Activated naive CD4-positive, alpha-beta T cell treated with anti-CD3 and anti-CD28 coated beads, Interleukin-2, amount 10 ng/mL, durations not matched to agents 7 days and 5 days (primary cell): ENCODE results near the gene PTH1R.

Source experiments
- CTCF ChIA-PET: fragments of 350-600 bp; sonication (Branson Sonifier 250); formaldehyde crosslinking; loops from one replicate; lab custom pipeline; 2021; ENCODE audit warnings: antibody characterized with exemption; lab: Charles Lee
- DNase-seq: peaks from one replicate; pipeline ENCODE4 v3.0.0-alpha.2; 2020
- H3K27ac Mint-ChIP-seq: one replicate; pipeline ENCODE4 v1.8.0; 2021; ENCODE audit warnings: mild to moderate bottlenecking, moderate library complexity, mixed read lengths
- H3K27me3 Mint-ChIP-seq: one replicate; pipeline ENCODE4 v1.8.0; 2021; ENCODE audit warnings: mild to moderate bottlenecking, mixed read lengths
- H3K36me3 Mint-ChIP-seq: one replicate; pipeline ENCODE4 v1.8.0; 2021; ENCODE audit warnings: mixed read lengths
- H3K4me1 Mint-ChIP-seq: one replicate; pipeline ENCODE4 v1.8.0; 2021; ENCODE audit warnings: mixed read lengths
- H3K4me3 Mint-ChIP-seq: one replicate; pipeline ENCODE4 v1.8.0; 2021; ENCODE audit warnings: mild to moderate bottlenecking, moderate library complexity, mixed read lengths
- H3K9me3 Mint-ChIP-seq: one replicate; pipeline ENCODE4 v1.8.0; 2021; ENCODE audit warnings: mixed read lengths

Gene PTH1R

DNA sequence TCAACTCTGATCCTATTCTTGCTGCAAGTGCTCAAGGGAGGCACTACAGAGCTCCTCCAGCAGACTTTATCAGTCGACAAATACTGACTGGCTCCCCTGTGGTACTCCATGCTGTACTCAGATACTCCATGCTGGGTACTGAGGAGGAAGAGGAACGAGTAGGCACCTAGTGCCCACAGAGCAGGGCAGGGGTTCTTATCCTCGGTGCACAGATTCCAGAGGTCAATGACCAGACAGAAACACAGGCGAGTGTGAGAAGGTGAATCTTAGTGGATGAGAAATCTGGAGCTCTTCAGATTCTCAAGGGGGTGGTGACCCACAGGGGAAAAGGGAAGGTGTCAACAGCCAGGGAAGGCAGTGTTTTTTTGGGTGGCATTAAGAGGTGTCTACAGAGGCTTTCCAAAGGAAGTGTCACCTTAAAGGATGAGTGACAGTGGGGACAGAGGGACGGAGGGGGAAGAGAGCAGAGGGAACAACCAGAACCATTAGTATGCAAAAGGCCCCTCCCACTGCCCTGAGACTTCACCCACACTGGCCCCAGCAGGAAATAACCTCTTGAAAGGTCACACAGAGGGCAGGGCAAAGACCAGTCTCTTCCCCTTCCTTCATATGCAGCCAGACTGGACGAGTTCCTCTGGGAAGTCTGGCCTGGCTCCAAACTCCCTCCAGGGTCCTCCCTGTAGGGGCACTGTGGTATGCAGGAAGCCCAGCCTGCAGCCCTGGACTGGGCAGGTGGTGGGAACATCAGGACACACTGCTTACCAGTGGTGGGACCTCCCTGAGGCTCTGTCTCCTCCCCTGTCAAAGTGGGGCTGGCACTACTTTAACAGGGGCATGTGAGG lies 71.5 kb downstream of the PTH1R start:
- H3K4me3 Mint-ChIP-seq = peak overlapping the region; percentile 52
- peaks cover 90% of the 10 kb centered on the region for H3K4me1 Mint-ChIP-seq
- peak overlapping the region; percentile 92 for H3K27ac Mint-ChIP-seq
- DNase-seq = peak; percentile 38
- CTCF ChIA-PET = interaction anchor here (1.8 kb wide), 1 partner anchor 9 kb away, joined by 5 read pairs; no protein-coding TSS in a partner anchor
- no peaks in the 10 kb centered on the region for H3K9me3 Mint-ChIP-seq
- H3K36me3 Mint-ChIP-seq = peaks cover 45% of the 10 kb centered on the region
- no peaks in the 10 kb centered on the region for H3K27me3 Mint-ChIP-seq

DNA sequence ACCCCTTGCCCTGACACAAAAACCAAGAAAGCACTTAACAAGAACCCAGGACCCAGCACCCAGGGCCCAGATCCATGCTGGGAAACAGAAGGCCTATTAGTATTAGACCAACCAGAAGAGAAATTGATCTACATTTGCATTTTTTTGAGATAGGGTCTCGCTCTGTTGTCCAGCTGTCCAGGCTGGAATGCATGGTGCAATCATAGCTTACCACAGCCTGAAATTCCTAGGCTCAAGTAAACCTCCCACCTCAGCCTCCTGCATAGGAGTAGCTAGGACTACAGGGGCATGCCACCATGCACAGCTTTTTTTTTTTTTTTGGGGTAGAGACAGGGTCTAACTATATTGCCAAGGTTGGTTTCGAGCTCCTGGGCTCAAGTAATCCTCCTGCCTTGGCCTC lies 72.7 kb downstream of the PTH1R start:
- CTCF ChIA-PET = no interaction called here

GRCh38 chr3:46950650-46951241 lies 73.2 kb downstream of the PTH1R start:
- no peak overlapping the region for H3K4me3 Mint-ChIP-seq
- DNase-seq = no peak
- no peaks in the 10 kb centered on the region for H3K9me3 Mint-ChIP-seq
- H3K27me3 Mint-ChIP-seq = no peaks in the 10 kb centered on the region
- peaks cover 92% of the 10 kb centered on the region for H3K4me1 Mint-ChIP-seq
- CTCF ChIA-PET = no interaction called here
- peaks cover 41% of the 10 kb centered on the region for H3K36me3 Mint-ChIP-seq
- H3K27ac Mint-ChIP-seq = peak overlapping the region; percentile 43

More for the DNA sequence above, 72.7 kb downstream of the PTH1R start:
- peak overlapping the region; percentile 85 for H3K27ac Mint-ChIP-seq
- H3K27me3 Mint-ChIP-seq = no peaks in the 10 kb centered on the region
- H3K36me3 Mint-ChIP-seq = peaks cover 45% of the 10 kb centered on the region
- DNase-seq = no peak
- peaks cover 92% of the 10 kb centered on the region for H3K4me1 Mint-ChIP-seq
- no peaks in the 10 kb centered on the region for H3K9me3 Mint-ChIP-seq
- no peak overlapping the region for H3K4me3 Mint-ChIP-seq

GRCh38 chr3:46952813-46953212 lies 75.3 kb downstream of the PTH1R start:
- CTCF ChIA-PET = no interaction called here
- peak overlapping the region; percentile 0 for H3K4me3 Mint-ChIP-seq

More at GRCh38 chr3:46952813-46953212, 75.3 kb downstream of the PTH1R start:
- no peak overlapping the region for H3K27ac Mint-ChIP-seq
- peaks cover 84% of the 10 kb centered on the region for H3K4me1 Mint-ChIP-seq
- H3K36me3 Mint-ChIP-seq = peaks cover 25% of the 10 kb centered on the region
- no peaks in the 10 kb centered on the region for H3K9me3 Mint-ChIP-seq
- H3K27me3 Mint-ChIP-seq = no peaks in the 10 kb centered on the region
- no peak for DNase-seq
